ENCODE measurements around the gene SLAMF7. TPM values are rescaled to one million over a fixed set of nuclear protein-coding genes. Genes with fewer than 3 reads are reported as not detected.
A peak's percentile ranks its signal among the peaks of the same experiment; 100 is the strongest.

The SLAMF7 gene
- total and polyA plus RNA-seq, 2 donors (not counting 3 experiments of a cell fraction or from before 2014, with no cell fraction given): not detected

- TF ChIP-seq EZH2 (IDR thresholded peaks at IDR 0.05; ENCODE audit: borderline replicate concordance, low read depth, low read length, severe bottlenecking): no peak
- no peak overlapping the region for H3K9ac ChIP-seq (replicated peaks; ENCODE audit: extremely low read depth, insufficient read depth, low read length)
- intact Hi-C loops (cut with micrococcal nuclease) (no loop called here), dilution Hi-C loops (cut with MboI; ENCODE audit: extremely low pct_ligation_motif_present, low sequenced_read_pairs) (no loop called here)
- H2AFZ ChIP-seq (ENCODE audit: low read depth, low read length): no peak overlapping the region
- no TSS peak for BruUV-seq (replicated peaks)
- no peaks in the 10 kb centered on the region for H3K9me1 ChIP-seq (replicated peaks; ENCODE audit: control insufficient read depth, extremely low read depth, insufficient read depth, low read length)
- no peak overlapping the region for H3K4me3 ChIP-seq (replicated peaks in 1 of 3; ENCODE audit: insufficient read depth in 1 of 3, low read depth in 1 of 3, low read length in 3 of 3)
- FAIRE-seq: no peak
- DNase-seq (ENCODE audit: low read depth, low spot score): no peak
- no peaks in the 10 kb centered on the region for H3K36me3 ChIP-seq (ENCODE audit: control insufficient read depth in 2 of 2, extremely low read depth in 1 of 2, insufficient read depth in 2 of 2, low read length in 2 of 2)
- H3K79me2 ChIP-seq (ENCODE audit: control insufficient read depth, insufficient read depth, low read length): no peaks in the 10 kb centered on the region
- CTCF ChIA-PET: no interaction called here
- H4K20me1 ChIP-seq (replicated peaks; ENCODE audit: control insufficient read depth, extremely low read depth, insufficient read depth, low read length): no peaks in the 10 kb centered on the region
- H3K4me2 ChIP-seq (ENCODE audit: insufficient read depth, low read length): no peak overlapping the region
- POLR2A ChIA-PET: no interaction called here
- no peak overlapping the region for H3K27ac ChIP-seq (ENCODE audit: insufficient read depth, low read depth, low read length)
- no peaks in the 10 kb centered on the region for H3K9me3 ChIP-seq (replicated peaks; ENCODE audit: control insufficient read depth, insufficient read depth, low read length)
- H3K27me3 ChIP-seq (ENCODE audit: control insufficient read depth in 2 of 2, insufficient read depth in 2 of 2, low read length in 2 of 2): peaks cover 0 to 5% of the 10 kb centered on the region in 2 experiments
- no peaks in the 10 kb centered on the region for H3K4me1 ChIP-seq (ENCODE audit: control insufficient read depth, extremely low read depth, insufficient read depth, low read length)
Observed at GRCh38 chr1:160720356-160721085, 18.5 kb upstream of the SLAMF7 start.

- Histone ChIP-seq H3K4me2 (ENCODE audit: insufficient read depth, low read length) (no peak overlapping the region), H3K27me3 (ENCODE audit: control insufficient read depth in 2 of 2, insufficient read depth in 2 of 2, low read length in 2 of 2) (peaks cover 0 to under 1% of the 10 kb centered on the region in 2 experiments), H3K36me3 (ENCODE audit: control insufficient read depth in 2 of 2, extremely low read depth in 1 of 2, insufficient read depth in 2 of 2, low read length in 2 of 2) (no peaks in the 10 kb centered on the region), H3K4me1 (ENCODE audit: control insufficient read depth, extremely low read depth, insufficient read depth, low read length) (no peaks in the 10 kb centered on the region), H3K9ac (replicated peaks; ENCODE audit: extremely low read depth, insufficient read depth, low read length) (no peak overlapping the region), H2AFZ (ENCODE audit: low read depth, low read length) (no peak overlapping the region), H3K79me2 (ENCODE audit: control insufficient read depth, insufficient read depth, low read length) (no peaks in the 10 kb centered on the region), H3K4me3 (replicated peaks in 1 of 3; ENCODE audit: insufficient read depth in 1 of 3, low read depth in 1 of 3, low read length in 3 of 3) (no peak overlapping the region), H3K9me1 (replicated peaks; ENCODE audit: control insufficient read depth, extremely low read depth, insufficient read depth, low read length) (no peaks in the 10 kb centered on the region), H3K27ac (ENCODE audit: insufficient read depth, low read depth, low read length) (no peak overlapping the region), H4K20me1 (replicated peaks; ENCODE audit: control insufficient read depth, extremely low read depth, insufficient read depth, low read length) (no peaks in the 10 kb centered on the region), H3K9me3 (replicated peaks; ENCODE audit: control insufficient read depth, insufficient read depth, low read length) (no peaks in the 10 kb centered on the region)
- FAIRE-seq (peak; percentile 33), DNase-seq (ENCODE audit: low read depth, low spot score) (no peak)
- BruUV-seq (replicated peaks): no TSS peak
- POLR2A ChIA-PET: no interaction called here
- TF ChIP-seq POLR2A (IDR thresholded peaks at IDR 0.05; ENCODE audit: low read depth, low read length) (no peak), EZH2 (IDR thresholded peaks at IDR 0.05; ENCODE audit: borderline replicate concordance, low read depth, low read length, severe bottlenecking) (no peak), FOS (IDR thresholded peaks at IDR 0.05; ENCODE audit: borderline replicate concordance, insufficient read depth, low read length) (no peak), POLR2AphosphoS5 (IDR thresholded peaks at IDR 0.05; ENCODE audit: insufficient read depth, low read depth, low read length) (no peak), JUN (IDR thresholded peaks at IDR 0.05; ENCODE audit: borderline replicate concordance, insufficient read depth, insufficient read length, low read depth) (no peak), GATA2 (IDR thresholded peaks at IDR 0.05; ENCODE audit: insufficient read depth, insufficient read length, low read depth, low read length) (no peak), CTCF (IDR thresholded peaks at IDR 0.05; ENCODE audit: extremely low read depth in 1 of 2, insufficient read depth in 1 of 2, low read depth in 1 of 2, low read length in 2 of 2) (no peak), MAX (IDR thresholded peaks at IDR 0.05; ENCODE audit: insufficient read depth, insufficient read length) (no peak), MYC (IDR thresholded peaks at IDR 0.05; ENCODE audit: low read depth, low read length) (no peak)
- CTCF ChIA-PET: no interaction called here
- intact Hi-C loops (cut with micrococcal nuclease) (no loop called here), dilution Hi-C loops (cut with MboI; ENCODE audit: extremely low pct_ligation_motif_present, low sequenced_read_pairs) (no loop called here)
Observed at GRCh38 chr1:160721473-160721872, 17.6 kb upstream of the SLAMF7 start.

All from endothelial cell of umbilical vein (primary cell).